Posterior cingulate gyrus (tissue), 11 donors: ENCODE data around the gene ATP2A3.
A peak's percentile ranks its signal among the peaks of the same experiment; 100 is the strongest.

Source experiments
- DNase-seq, 10 donors: peaks; one replicate each; pipeline versions ENCODE4 v3.0.0 to v3.0.0-alpha.2; 2020 to 2021; ENCODE audit warnings: mixed read lengths in 3 of 10
- intact Hi-C: fragments of 100-400 bp; cut with DNase I; formaldehyde crosslinking; loops from one replicate; pipeline ENCODE4 v1.15.1; 2023

ATP2A3 gene

GRCh38 chr17:3964203-3965117 is at the start of gene ATP2A3:
Gene ATP2A3 (minus strand): TSS chr17:3964437. CDS start chr17:3964291, 146 bp downstream.
- intact Hi-C loops = no loop called here
- no peak for DNase-seq

- intact Hi-C loops = no loop called here
- DNase-seq = no peak
Measured at GRCh38 chr17:4010754-4011153, 46.5 kb upstream of the ATP2A3 start.

- DNase-seq = no peak
- intact Hi-C loops = loop anchor here (5.0 to 10.0 kb wide), 2 partner anchors 92 to 144 kb away; partner anchors contain the start of gene P2RX1
Measured at GRCh38 chr17:4009186-4009785, 45.0 kb upstream of the ATP2A3 start.

GRCh38 chr17:4008441-4009185 is 44.4 kb upstream of the ATP2A3 start:
- intact Hi-C loops = loop anchor here (5.0 to 10.0 kb wide), 2 partner anchors 91 to 144 kb away; partner anchors contain the start of gene P2RX1
- DNase-seq = no peak

GRCh38 chr17:4008082-4008435 is 43.8 kb upstream of the ATP2A3 start:
- intact Hi-C loops = loop anchor here (5.0 to 10.0 kb wide), 2 partner anchors 91 to 143 kb away; partner anchors contain the start of gene P2RX1
- DNase-seq = peak in 1 of 10 donors; percentile 52

- peak in 1 of 10 donors; percentile 63 for DNase-seq
- intact Hi-C loops = loop anchor here (5.0 to 10.0 kb wide), 2 partner anchors 90 to 143 kb away; partner anchors contain the start of gene P2RX1
Measured at GRCh38 chr17:4007346-4008081, 43.3 kb upstream of the ATP2A3 start.

- DNase-seq = peak in 1 of 10 donors; percentile 68
- intact Hi-C loops = loop anchor here (5.0 to 10.0 kb wide), 2 partner anchors 89 to 142 kb away; partner anchors contain the start of gene P2RX1
Measured at GRCh38 chr17:4006745-4007211, 42.5 kb upstream of the ATP2A3 start.

DNA sequence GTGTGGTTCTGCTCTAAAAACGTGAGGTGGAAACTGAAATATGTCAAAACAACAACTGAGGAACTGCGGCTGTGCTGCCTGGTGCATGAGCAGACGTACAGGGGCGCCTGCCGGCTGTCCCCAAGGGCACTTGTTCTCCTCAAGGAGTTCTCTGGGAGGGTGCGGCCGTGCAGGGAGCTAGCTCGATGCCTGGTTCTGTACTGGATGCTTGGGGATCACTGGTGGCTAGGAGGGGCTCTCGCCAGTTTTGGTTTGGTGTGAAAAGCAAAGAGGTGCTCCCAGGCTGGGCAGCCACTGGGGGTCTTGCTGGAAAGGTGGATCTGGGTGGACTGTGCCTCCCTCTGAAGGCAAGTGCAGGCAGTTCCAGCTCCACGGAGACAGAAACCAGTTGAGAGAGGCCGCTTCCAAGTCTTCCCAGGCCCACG is 41.9 kb upstream of the ATP2A3 start:
- peak in 1 of 10 donors; percentile 77 for DNase-seq
- intact Hi-C loops = loop anchor here (5.0 to 10.0 kb wide), 2 partner anchors 89 to 141 kb away; partner anchors contain the start of gene P2RX1

DNA sequence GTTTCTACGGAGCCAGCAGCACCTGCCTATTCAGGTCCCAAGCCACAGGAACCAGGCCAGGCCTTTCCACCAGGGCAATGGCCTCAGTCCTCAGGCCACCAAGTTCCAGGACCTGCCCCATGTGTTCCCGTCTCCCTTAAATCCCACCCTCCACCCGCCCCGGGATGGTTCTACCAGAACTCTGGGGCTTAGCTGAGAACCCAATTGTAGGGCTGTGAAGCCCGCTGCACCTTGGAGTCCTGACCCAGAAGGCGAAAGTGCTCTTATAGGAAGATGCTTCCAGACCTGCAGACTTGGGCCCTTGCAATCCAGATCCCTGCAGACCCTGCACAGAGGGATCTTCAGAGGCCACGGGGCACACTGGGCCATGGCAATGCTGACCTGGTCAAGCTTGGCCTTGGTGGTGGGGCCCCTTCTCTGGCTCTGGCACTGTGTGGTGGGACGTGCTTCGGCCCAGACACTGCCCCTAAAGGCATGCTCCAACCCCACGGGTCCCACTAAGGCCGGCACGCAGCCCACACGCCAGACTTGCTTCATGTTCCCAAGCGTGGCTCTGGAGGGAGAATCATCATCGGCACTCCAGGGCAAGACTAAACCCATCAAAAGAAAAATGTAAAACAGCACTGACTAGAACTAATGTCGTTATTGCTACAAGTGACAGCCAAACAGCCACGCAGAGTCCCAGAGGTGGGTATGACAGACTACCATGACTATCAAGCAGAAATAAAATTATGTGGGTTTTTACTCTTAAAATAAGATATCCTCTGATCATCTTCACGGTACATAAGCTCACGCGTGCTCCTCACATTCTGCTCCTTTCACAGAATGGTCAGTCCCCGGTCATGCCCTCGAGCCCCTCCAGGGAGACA is 41.3 kb upstream of the ATP2A3 start:
- no peak for DNase-seq
- intact Hi-C loops = loop anchor here (5.0 to 10.0 kb wide), 2 partner anchors 88 to 141 kb away; partner anchors contain the start of gene P2RX1

DNA sequence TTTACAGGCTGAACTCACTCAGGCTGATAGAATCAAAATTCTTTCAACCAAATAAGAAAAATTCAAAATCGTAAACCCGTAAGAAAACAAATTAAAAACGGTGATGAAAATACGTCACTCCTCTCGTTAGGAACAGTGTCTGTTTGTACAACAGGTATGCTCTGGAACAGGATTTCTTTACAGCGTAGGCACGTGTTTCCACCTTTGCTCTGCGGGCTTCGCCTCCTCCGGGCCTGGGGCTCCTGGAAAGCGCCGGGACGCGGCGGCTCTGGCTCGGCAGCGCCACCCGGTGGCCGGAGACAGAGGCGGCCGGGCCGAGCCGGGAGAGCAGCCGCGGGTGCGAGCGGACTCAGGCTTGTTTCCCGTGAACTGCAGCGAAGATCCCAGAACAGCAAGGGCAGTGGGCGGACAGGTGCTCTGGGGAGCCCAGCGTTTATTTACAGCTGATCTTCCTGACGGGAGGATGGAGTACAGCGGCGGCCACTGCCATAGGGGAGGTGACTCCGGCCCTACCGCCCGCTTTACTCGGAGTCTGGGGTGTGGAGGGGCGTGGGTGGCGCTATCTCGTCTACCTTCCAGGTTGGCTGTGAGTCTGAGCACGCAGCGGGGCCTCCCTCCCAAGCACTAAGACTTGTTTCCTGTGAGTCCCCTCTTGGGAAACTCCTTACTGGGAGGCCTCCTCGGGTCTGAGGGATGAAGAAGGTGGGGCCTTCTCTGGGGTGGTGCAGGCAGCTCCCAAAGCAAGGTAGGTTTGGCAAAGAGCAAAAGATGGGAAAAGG is 40.5 kb upstream of the ATP2A3 start:
- DNase-seq = peak in 7 of 10 donors; percentile 36 to 92 (median 46)
- intact Hi-C loops = loop anchor here (5.0 to 10.0 kb wide), 3 partner anchors 87 to 267 kb away; partner anchors contain the start of gene P2RX1

DNA sequence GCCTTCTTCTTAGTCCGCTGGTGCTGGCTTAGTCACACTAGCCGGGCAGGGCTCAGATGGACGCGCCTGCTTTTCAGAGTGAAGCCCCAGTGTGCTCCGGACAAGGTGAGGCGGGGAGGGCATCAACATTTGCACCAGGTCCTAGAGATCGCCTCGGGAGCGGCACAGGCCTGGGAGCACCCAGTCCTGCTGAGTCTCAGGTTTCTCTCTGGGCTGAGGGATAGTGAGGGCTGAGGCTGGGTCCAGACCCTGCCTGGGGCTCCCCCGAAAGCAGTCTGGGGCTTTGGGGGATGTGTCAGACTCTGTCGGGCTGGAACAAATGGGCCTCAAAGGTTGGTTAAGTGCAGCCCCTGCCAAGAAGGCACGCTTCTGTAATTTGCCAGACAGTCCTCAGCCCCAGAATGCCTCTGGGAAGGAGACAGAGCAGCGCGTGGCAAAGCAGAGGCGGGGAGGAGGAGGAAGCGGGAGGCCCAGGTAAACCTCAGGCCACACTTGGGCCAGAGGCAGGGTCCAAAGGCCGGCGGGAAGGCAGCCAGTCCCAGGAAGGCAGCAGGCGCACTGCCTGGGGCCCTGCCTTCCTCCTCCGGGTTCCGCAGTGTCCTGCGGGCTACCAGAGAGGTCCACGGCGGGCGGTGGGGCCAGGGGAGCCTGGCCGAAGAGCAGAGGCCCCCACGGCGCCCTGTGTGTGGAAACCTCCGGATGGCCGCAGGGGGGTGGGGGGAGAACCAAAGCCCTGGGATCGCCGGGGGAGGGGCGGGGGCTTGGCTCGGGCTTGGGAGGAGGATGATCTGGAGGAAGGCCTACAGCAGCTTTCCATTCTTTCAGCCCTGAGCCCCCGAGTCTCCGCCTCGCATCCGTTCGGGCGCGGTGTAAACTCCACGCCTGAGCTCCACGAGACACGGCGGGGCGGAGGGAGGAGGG is 39.5 kb upstream of the ATP2A3 start:
- DNase-seq = peak in 1 of 10 donors; percentile 76
- intact Hi-C loops = loop anchor here (5.0 to 10.0 kb wide), 2 partner anchors 139 to 266 kb away; no protein-coding TSS in a partner anchor

- peak in 1 of 10 donors; percentile 82 for DNase-seq
- intact Hi-C loops = loop anchor here (5.0 to 10.0 kb wide), 2 partner anchors 138 to 266 kb away; no protein-coding TSS in a partner anchor
Measured at GRCh38 chr17:4003131-4003500, 38.9 kb upstream of the ATP2A3 start.

GRCh38 chr17:4001048-4001590 is 36.9 kb upstream of the ATP2A3 start:
- intact Hi-C loops = loop anchor here (5.0 to 10.0 kb wide), 2 partner anchors 136 to 264 kb away; no protein-coding TSS in a partner anchor
- DNase-seq = peak in 1 of 10 donors; percentile 12

DNA sequence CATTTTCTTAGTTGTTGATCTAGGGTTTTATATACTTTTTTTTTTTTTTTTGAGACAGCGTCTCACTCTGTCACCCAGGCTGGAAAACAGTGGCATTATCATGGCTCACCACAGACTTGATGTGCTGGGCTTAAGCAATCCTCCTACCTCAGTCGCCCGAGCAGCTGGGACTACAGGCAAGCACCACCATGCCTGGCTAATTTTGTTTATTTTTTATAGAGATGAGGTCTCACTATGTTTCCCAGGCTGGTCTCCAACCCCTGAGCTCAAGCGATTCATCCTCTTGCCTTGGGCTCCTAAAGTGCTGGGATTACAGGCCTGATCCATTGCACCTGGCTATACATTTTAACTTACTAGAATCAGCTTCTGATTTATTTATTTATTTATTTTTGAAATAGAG is 34.2 kb upstream of the ATP2A3 start:
- DNase-seq = no peak
- intact Hi-C loops = no loop called here

- intact Hi-C loops = no loop called here
- DNase-seq = peak in 1 of 10 donors; percentile 4
Measured at GRCh38 chr17:3995067-3995466, 30.8 kb upstream of the ATP2A3 start.

- DNase-seq = peak in 1 of 10 donors; percentile 7
- intact Hi-C loops = no loop called here
Measured at GRCh38 chr17:3994221-3994576, 30.0 kb upstream of the ATP2A3 start.
